Fibroblast of mammary gland (primary cell): ENCODE measurements around the gene TTYH3.

Experiments
- DNase-seq: peaks from one replicate; pipeline ENCODE4 v3.0.0-alpha.2; 2010; ENCODE audit warnings: low read depth
- H3K4me3 ChIP-seq: 2 replicates; pipeline ENCODE4 v1.5.1; 2011; ENCODE audit warnings: low read depth, mild to moderate bottlenecking, low read length, moderate library complexity; ENCODE audit not compliant: control insufficient read depth
- CTCF ChIP-seq: conservative IDR thresholded peaks from 2 replicates; pipeline ENCODE4 v1.5.1; 2011; ENCODE audit warnings: low read depth, low read length, inconsistent platforms; ENCODE audit not compliant: control insufficient read depth, insufficient read depth

TTYH3 gene

GRCh38 chr7:2640846-2641316, 9.1 kb downstream of the TTYH3 start:
- TF ChIP-seq CTCF: no peak
- no peak overlapping the region for H3K4me3 ChIP-seq
- DNase-seq: no peak

GRCh38 chr7:2641406-2642393, 9.9 kb downstream of the TTYH3 start:
- peak; percentile 92 for DNase-seq
- no peak for TF ChIP-seq CTCF
- no peak overlapping the region for H3K4me3 ChIP-seq

GRCh38 chr7:2643386-2644219, 11.8 kb downstream of the TTYH3 start:
- H3K4me3 ChIP-seq: no peak overlapping the region
- TF ChIP-seq CTCF: no peak
- no peak for DNase-seq

GRCh38 chr7:2644220-2644561, 12.4 kb downstream of the TTYH3 start:
- no peak for DNase-seq
- no peak overlapping the region for H3K4me3 ChIP-seq
- TF ChIP-seq CTCF: no peak

GRCh38 chr7:2644562-2645273, 12.9 kb downstream of the TTYH3 start:
- H3K4me3 ChIP-seq: no peak overlapping the region
- no peak for DNase-seq
- no peak for TF ChIP-seq CTCF

- DNase-seq: no peak
- TF ChIP-seq CTCF: no peak
- H3K4me3 ChIP-seq: no peak overlapping the region
These were observed 13.6 kb downstream of the TTYH3 start for GRCh38 chr7:2645274-2645868.
